Activated CD8-positive, alpha-beta T cell treated with anti-CD3 and anti-CD28 coated beads for 36 hours (primary cell): ENCODE measurements around the gene CIB2. TPM values are rescaled to one million over a fixed set of nuclear protein-coding genes. Genes with fewer than 3 reads are reported as not detected.
A peak's percentile ranks its signal among the peaks of the same experiment; 100 is the strongest.

Experiments used
- ATAC-seq: fragments of 200-7000 bp; cut with Tn5 transposase; one replicate; pipeline ENCODE4 v1.10.0; 2021; ENCODE audit warnings: mild to moderate bottlenecking, moderate library complexity
- CTCF ChIA-PET: fragments of 350-600 bp; sonication (Branson Sonifier 250); formaldehyde crosslinking; loops from one replicate; lab custom pipeline; 2021; ENCODE audit warnings: antibody characterized with exemption; lab: Charles Lee
- POLR2A ChIA-PET: fragments of 350-600 bp; sonication (Branson Sonifier 250); formaldehyde crosslinking; loops from one replicate; lab custom pipeline; 2021; ENCODE audit warnings: antibody characterized with exemption; lab: Charles Lee
- DNase-seq: peaks from one replicate; pipeline ENCODE4 v3.0.0-alpha.2; 2020
- H3K27ac Mint-ChIP-seq: one replicate; pipeline ENCODE4 v1.8.0; 2021; ENCODE audit warnings: mild to moderate bottlenecking, mixed read lengths
- H3K27me3 Mint-ChIP-seq: one replicate; pipeline ENCODE4 v1.8.0; 2021; ENCODE audit warnings: mixed read lengths
- H3K36me3 Mint-ChIP-seq: one replicate; pipeline ENCODE4 v1.8.0; 2021; ENCODE audit warnings: low read depth, mixed read lengths
- H3K4me1 Mint-ChIP-seq: one replicate; pipeline ENCODE4 v1.8.0; 2021; ENCODE audit warnings: low read depth, mixed read lengths
- H3K4me3 Mint-ChIP-seq: one replicate; pipeline ENCODE4 v1.8.0; 2021; ENCODE audit warnings: mild to moderate bottlenecking, moderate library complexity, mixed read lengths
- H3K9me3 Mint-ChIP-seq: one replicate; pipeline ENCODE4 v1.8.0; 2021; ENCODE audit warnings: mixed read lengths
- CTCF ChIP-seq: fragments of 200-600 bp; IDR thresholded peaks from one replicate; pipeline ENCODE4 v1.8.0; 2022; ENCODE audit warnings: antibody characterized with exemption, mild to moderate bottlenecking
- intact Hi-C: fragments of 100-400 bp; cut with micrococcal nuclease; formaldehyde crosslinking; loops from one replicate; pipeline ENCODE4 v1.10.0; 2022
- total RNA-seq, 2 experiments: library from RNA; stranded (reverse); gene quantifications; one replicate each; pipeline ENCODE4 v1.2.3, GENCODE V29; 2021

The CIB2 gene
- total RNA-seq, 2 experiments from 2014 or later, result 1.6 TPM

DNA sequence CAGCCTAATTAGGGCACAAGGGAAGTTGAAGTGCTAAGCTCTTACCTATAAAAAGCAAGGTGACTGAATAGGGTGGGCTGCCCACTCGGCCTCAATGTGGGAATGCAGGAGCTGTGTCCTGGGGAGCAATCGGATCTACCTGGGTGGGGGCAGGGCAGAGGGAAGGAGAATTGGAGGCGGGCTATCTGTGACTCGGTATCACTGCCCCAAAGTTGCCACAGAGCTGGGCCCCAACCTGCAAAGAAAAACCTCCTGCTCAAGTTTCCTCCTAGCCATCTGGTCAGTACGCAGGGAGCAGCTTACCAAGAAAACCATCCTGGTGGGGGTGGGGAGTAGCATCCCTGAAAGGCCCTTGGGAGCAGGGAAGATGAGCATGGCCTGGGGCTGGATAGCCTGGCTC is 10.7 kb downstream of the CIB2 start:
- H3K4me1 Mint-ChIP-seq, result no peaks in the 10 kb centered on the region
- no peaks in the 10 kb centered on the region for H3K9me3 Mint-ChIP-seq
- ATAC-seq, result no peak
- no peak overlapping the region for H3K27ac Mint-ChIP-seq
- no peak for DNase-seq
- H3K27me3 Mint-ChIP-seq, result no peaks in the 10 kb centered on the region
- H3K4me3 Mint-ChIP-seq, result no peak overlapping the region
- ChIA-PET CTCF (interaction anchor here (0.8 to 2.2 kb wide), 4 partner anchors 12 to 120 kb away, joined by 3 to 11 read pairs (median 6); no protein-coding TSS in a partner anchor), POLR2A (interaction anchor here (1.3 to 1.4 kb wide), 2 partner anchors 29 to 179 kb away, joined by 3 to 6 read pairs; partner anchors contain the start of genes IDH3A and SKIC8)
- intact Hi-C loops, result no loop called here
- TF ChIP-seq CTCF, result no peak
- H3K36me3 Mint-ChIP-seq, result no peaks in the 10 kb centered on the region

DNA sequence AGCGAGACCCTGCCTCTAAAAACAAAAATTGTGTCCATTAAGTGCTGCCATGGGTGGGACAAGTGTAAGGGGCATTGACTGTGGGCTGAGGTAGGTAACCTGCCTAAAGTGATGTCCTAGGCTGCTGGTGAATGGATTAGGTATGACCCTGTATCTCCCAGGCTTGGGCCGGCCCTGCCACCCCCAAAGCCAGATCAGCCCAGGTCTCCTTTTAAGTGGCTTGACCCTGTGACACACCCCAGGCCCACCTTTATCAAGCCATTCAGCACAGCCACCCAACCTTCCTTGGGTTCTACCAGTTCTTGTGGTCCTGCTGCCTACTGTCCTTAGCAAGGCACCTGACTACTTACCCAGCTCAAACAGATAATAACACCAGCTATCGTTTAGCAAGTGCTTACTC is 18.7 kb downstream of the CIB2 start:
- Mint-ChIP-seq H3K36me3 (no peaks in the 10 kb centered on the region), H3K27ac (no peak overlapping the region), H3K9me3 (no peaks in the 10 kb centered on the region), H3K4me3 (no peak overlapping the region), H3K4me1 (peaks cover 10% of the 10 kb centered on the region), H3K27me3 (no peaks in the 10 kb centered on the region)
- ATAC-seq (no peak), DNase-seq (peak; percentile 1)
- ChIA-PET POLR2A (interaction anchor here (1.4 kb wide), 1 partner anchor 9 kb away, joined by 4 read pairs; no protein-coding TSS in a partner anchor), CTCF (interaction anchor here (0.9 to 8.8 kb wide), 17 partner anchors 9 to 312 kb away, joined by 3 to 159 read pairs (median 4); partner anchors contain the start of gene CIB2)
- no peak for TF ChIP-seq CTCF
- intact Hi-C loops, result loop anchor here (5.0 kb wide), 2 partner anchors 110 to 130 kb away; no protein-coding TSS in a partner anchor

- no peaks in the 10 kb centered on the region for H3K36me3 Mint-ChIP-seq
- no peak overlapping the region for H3K4me3 Mint-ChIP-seq
- no peak for DNase-seq
Observed at GRCh38 chr15:78111788-78112187, 19.5 kb downstream of the CIB2 start.

DNA sequence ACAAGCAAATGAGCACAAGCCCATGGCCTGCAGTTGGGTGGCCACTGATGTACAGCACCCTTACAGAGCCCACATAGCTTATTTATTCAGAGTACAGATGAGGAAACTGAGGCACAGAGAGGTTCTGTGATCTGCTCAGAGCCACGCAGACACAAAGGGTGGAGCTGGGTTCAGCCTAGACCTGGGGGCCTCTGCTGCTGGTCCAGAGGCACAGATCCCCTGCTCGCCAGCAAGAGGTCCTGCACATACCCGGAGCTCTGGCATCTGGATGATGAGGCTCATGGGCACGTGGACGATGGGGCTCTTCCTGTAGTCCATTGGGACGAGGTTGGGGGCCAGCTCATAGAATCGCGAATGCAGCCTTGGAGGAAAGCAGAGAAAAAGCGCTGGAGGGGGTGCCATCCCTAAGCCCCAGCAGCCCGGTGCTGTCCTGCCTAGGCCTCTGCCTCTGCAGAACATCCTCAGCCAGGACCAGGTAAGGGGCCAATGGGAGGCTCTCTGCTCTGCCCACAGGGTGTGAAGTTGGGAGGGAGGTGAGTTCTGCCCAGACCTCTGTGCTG is 20.2 kb downstream of the CIB2 start:
- ATAC-seq (no peak), DNase-seq (no peak)
- no peak for TF ChIP-seq CTCF
- H3K4me1 Mint-ChIP-seq, result peaks cover 19% of the 10 kb centered on the region
- H3K9me3 Mint-ChIP-seq, result no peaks in the 10 kb centered on the region
- CTCF ChIA-PET, result interaction anchor here (1.0 to 8.8 kb wide), 7 partner anchors 20 to 154 kb away, joined by 3 to 159 read pairs (median 59); partner anchors contain the start of gene CIB2
- H3K27ac Mint-ChIP-seq, result no peak overlapping the region
- H3K27me3 Mint-ChIP-seq, result no peaks in the 10 kb centered on the region
- H3K36me3 Mint-ChIP-seq, result no peaks in the 10 kb centered on the region
- intact Hi-C loops, result loop anchor here (5.0 kb wide), 2 partner anchors 109 to 131 kb away; no protein-coding TSS in a partner anchor
- POLR2A ChIA-PET, result interaction anchor here (1.2 kb wide), 1 partner anchor 38 kb away, joined by 3 read pairs; the partner anchor contains the start of gene IDH3A
- H3K4me3 Mint-ChIP-seq, result no peak overlapping the region

More at GRCh38 chr15:78111788-78112187, 19.5 kb downstream of the CIB2 start:
- Mint-ChIP-seq H3K27ac (no peak overlapping the region), H3K27me3 (no peaks in the 10 kb centered on the region), H3K4me1 (peaks cover 11% of the 10 kb centered on the region), H3K9me3 (no peaks in the 10 kb centered on the region)
- no peak for ATAC-seq
- TF ChIP-seq CTCF, result no peak
- ChIA-PET POLR2A (interaction anchor here (1.2 to 1.4 kb wide), 2 partner anchors 9 to 37 kb away, joined by 3 to 4 read pairs; partner anchors contain the start of gene IDH3A), CTCF (interaction anchor here (0.9 to 8.8 kb wide), 12 partner anchors 9 to 155 kb away, joined by 3 to 159 read pairs (median 10); partner anchors contain the start of gene CIB2)
- intact Hi-C loops, result loop anchor here (5.0 kb wide), 2 partner anchors 109 to 131 kb away; no protein-coding TSS in a partner anchor
